A549 (cell line): Measurements from ENCODE around the gene TNF. TPM values are rescaled to one million over a fixed set of nuclear protein-coding genes. Genes with fewer than 3 reads are reported as not detected.

Experiments used
- ATAC-seq, 2 experiments: fragments of 200-7000 bp in 1 of 2; fragments of >200 bp in 1 of 2; cut with Nextera tagmentation in 1 of 2; cut with Tn5 transposase in 1 of 2; 3 replicates each; pipeline versions ENCODE4 v1.8.0 to v1.9.1; 2018 to 2020; ENCODE audit warnings: mild to moderate bottlenecking in 1 of 2, moderate library complexity in 1 of 2
- CTCF ChIA-PET: fragments of 300-600 bp; sonication (Branson Sonifier 250); formaldehyde crosslinking; extraction: SDS; loops from one replicate; lab custom pipeline; 2021; ENCODE audit warnings: antibody characterized with exemption, inconsistent platforms; lab: Yijun Ruan, JAX
- POLR2A ChIA-PET: fragments of 350-600 bp; formaldehyde crosslinking; extraction: SDS; loops from one replicate; lab custom pipeline; 2021; ENCODE audit warnings: antibody characterized with exemption, inconsistent platforms; lab: Yijun Ruan, JAX
- DNase-seq, 2 experiments: peaks; one replicate each; pipeline versions ENCODE4 v3.0.0 to v3.0.0-alpha.2; 2011 to 2016; ENCODE audit warnings: low read depth in 1 of 2, low spot score in 1 of 2
- FAIRE-seq: peaks from 2 replicates; lab custom pipeline; 2011; peaks lifted over from hg19 to GRCh38; lab: Jason Lieb, UNC
- H3K27ac ChIP-seq, 2 experiments: fragments of >200 bp; sonication (Bioruptor Twin); formaldehyde crosslinking; 3 replicates each; pipeline ENCODE4 v1.5.1; 2016 to 2017
- H3K4me1 ChIP-seq: fragments of >200 bp; sonication (Bioruptor Twin); formaldehyde crosslinking; 3 replicates; pipeline ENCODE4 v1.6.1; 2016
- H3K4me2 ChIP-seq: fragments of >200 bp; sonication (Bioruptor Twin); formaldehyde crosslinking; 3 replicates; pipeline ENCODE4 v1.6.1; 2016
- H3K4me3 ChIP-seq: fragments of >200 bp; sonication (Bioruptor Twin); formaldehyde crosslinking; 3 replicates; pipeline ENCODE4 v1.5.1; 2016
- H3K9me3 ChIP-seq: fragments of >200 bp; sonication (Bioruptor Twin); formaldehyde crosslinking; 3 replicates; pipeline ENCODE4 v1.6.1; 2016
- CBX2 ChIP-seq: fragments of 200-600 bp; sonication (generic); IDR thresholded peaks from 2 replicates; pipeline ENCODE4 v1.6.1; 2016; ENCODE audit warnings: low read depth, mild to moderate bottlenecking, borderline replicate concordance
- CBX8 ChIP-seq: fragments of 200-600 bp; sonication (generic); IDR thresholded peaks from 2 replicates; pipeline ENCODE4 v1.6.1; 2016
- HDAC2 ChIP-seq: fragments of 200-600 bp; sonication (generic); IDR thresholded peaks from 2 replicates; pipeline ENCODE4 v1.6.1; 2016
- HOXA7 ChIP-seq: fragments of 250-450 bp; sonication (Bioruptor Pico); IDR thresholded peaks from 2 replicates; pipeline ENCODE4 v1.5.0; 2020; ENCODE audit warnings: mild to moderate bottlenecking, moderate library complexity
- HOXB5 ChIP-seq: fragments of 250-450 bp; sonication (Bioruptor Pico); IDR thresholded peaks from 2 replicates; pipeline ENCODE4 v1.5.0; 2020; ENCODE audit warnings: mild to moderate bottlenecking, moderate library complexity
- POLR2A ChIP-seq: IDR thresholded peaks from 2 replicates; pipeline ENCODE4 v1.6.1; 2012; ENCODE audit warnings: mild to moderate bottlenecking, low read length
- WGBS: methylation state at CpG from one replicate; pipeline ENCODE4 v1.1.6; 2017; ENCODE audit errors: missing lambda C conversion rate; 5-methylcytosine and 5-hydroxymethylcytosine counted together
- polyA plus RNA-seq, 4 experiments: library from polyadenylated mRNA; depleted of rRNA in 3 of 4; stranded (reverse); fragments of >200 nt; fragmentation: RNase III in 1 of 4; extraction: RNeasy Plus Mini Kit Qiagen cat#74134 plus additional on column Dnase treatment in 1 of 4; gene quantifications; 2 replicates in 3 of 4; 3 replicates in 1 of 4; pipeline ENCODE4 v1.2.3, GENCODE V29; 2011 to 2017
- TF ChIP-seq, protein P1 (sequence below): fragments of 200-600 bp; sonication (generic); IDR thresholded peaks from 2 replicates; pipeline ENCODE4 v1.6.1; 2016; ENCODE audit warnings: antibody characterized with exemption, mild to moderate bottlenecking, moderate library complexity
- TF ChIP-seq, protein P2 (sequence below): fragments of >200 bp; sonication (Bioruptor Twin); formaldehyde crosslinking; IDR thresholded peaks from 3 replicates; pipeline ENCODE4 v1.5.1; 2016
- TF ChIP-seq, protein P3 (sequence below): fragments of 150-350 bp; IDR thresholded peaks from 2 replicates; pipeline ENCODE4 v1.6.1; 2014; ENCODE audit warnings: low read depth, mild to moderate bottlenecking, low read length

TNF gene
- polyA plus RNA-seq, 2 of the 4 experiments (the other 2 are of a cell fraction) = not detected

GRCh38 chr6:31614075-31614619, 38.8 kb downstream of the TNF start (continued):
- TF ChIP-seq, protein P1, sequence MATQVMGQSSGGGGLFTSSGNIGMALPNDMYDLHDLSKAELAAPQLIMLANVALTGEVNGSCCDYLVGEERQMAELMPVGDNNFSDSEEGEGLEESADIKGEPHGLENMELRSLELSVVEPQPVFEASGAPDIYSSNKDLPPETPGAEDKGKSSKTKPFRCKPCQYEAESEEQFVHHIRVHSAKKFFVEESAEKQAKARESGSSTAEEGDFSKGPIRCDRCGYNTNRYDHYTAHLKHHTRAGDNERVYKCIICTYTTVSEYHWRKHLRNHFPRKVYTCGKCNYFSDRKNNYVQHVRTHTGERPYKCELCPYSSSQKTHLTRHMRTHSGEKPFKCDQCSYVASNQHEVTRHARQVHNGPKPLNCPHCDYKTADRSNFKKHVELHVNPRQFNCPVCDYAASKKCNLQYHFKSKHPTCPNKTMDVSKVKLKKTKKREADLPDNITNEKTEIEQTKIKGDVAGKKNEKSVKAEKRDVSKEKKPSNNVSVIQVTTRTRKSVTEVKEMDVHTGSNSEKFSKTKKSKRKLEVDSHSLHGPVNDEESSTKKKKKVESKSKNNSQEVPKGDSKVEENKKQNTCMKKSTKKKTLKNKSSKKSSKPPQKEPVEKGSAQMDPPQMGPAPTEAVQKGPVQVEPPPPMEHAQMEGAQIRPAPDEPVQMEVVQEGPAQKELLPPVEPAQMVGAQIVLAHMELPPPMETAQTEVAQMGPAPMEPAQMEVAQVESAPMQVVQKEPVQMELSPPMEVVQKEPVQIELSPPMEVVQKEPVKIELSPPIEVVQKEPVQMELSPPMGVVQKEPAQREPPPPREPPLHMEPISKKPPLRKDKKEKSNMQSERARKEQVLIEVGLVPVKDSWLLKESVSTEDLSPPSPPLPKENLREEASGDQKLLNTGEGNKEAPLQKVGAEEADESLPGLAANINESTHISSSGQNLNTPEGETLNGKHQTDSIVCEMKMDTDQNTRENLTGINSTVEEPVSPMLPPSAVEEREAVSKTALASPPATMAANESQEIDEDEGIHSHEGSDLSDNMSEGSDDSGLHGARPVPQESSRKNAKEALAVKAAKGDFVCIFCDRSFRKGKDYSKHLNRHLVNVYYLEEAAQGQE = no peak

GRCh38 chr6:31614684-31615578, 39.6 kb downstream of the TNF start, which contains the start of gene AIF1:
Gene AIF1, plus strand, starts transcription at chr6:31615234. Its CDS starts 96 bp downstream, at chr6:31615330.
- Histone ChIP-seq H3K27ac (no peak within 1 kb of the TSS), H3K4me3 (no peak within 1 kb of the TSS), H3K4me2 (no peak within 1 kb of the TSS), H3K4me1 (peaks cover 4% of the 10 kb centered on the region; the same call in 2 of the 3 replicates), H3K9me3 (no peaks in the 10 kb centered on the region)
- FAIRE-seq (no peak), ATAC-seq (no peak), DNase-seq (no peak)
- TF ChIP-seq, protein P1 = no peak
- TF ChIP-seq HDAC2 (no peak), POLR2A (no peak), HOXB5 (CRISPR knock-in tag) (no peak), CBX8 (no peak), CBX2 (no peak)
- 81% methylated on average over 6 of the region's 6 CpGs for WGBS
- CTCF ChIA-PET = interaction anchor here (0.9 to 2.6 kb wide), 3 partner anchors 16 to 69 kb away, joined by 4 to 19 read pairs (median 5); partner anchors contain the start of gene ATP6V1G2
- POLR2A ChIA-PET = no interaction called here

GRCh38 chr6:31615748-31616147, 40.4 kb downstream of the TNF start:
- Histone ChIP-seq H3K9me3 (no peaks in the 10 kb centered on the region), H3K27ac (no peak overlapping the region), H3K4me1 (peaks cover 4% of the 10 kb centered on the region; the same call in 2 of the 3 replicates), H3K4me3 (no peak overlapping the region), H3K4me2 (no peak overlapping the region)
- POLR2A ChIA-PET = interaction anchor here (0.5 kb wide), 1 partner anchor 23 kb away, joined by 4 read pairs; no protein-coding TSS in a partner anchor
- DNase-seq (no peak), ATAC-seq (no peak), FAIRE-seq (no peak)
- CTCF ChIA-PET = interaction anchor here (0.9 to 2.0 kb wide), 2 partner anchors 17 to 69 kb away, joined by 4 to 5 read pairs; partner anchors contain the start of gene ATP6V1G2
- TF ChIP-seq, protein P2, sequence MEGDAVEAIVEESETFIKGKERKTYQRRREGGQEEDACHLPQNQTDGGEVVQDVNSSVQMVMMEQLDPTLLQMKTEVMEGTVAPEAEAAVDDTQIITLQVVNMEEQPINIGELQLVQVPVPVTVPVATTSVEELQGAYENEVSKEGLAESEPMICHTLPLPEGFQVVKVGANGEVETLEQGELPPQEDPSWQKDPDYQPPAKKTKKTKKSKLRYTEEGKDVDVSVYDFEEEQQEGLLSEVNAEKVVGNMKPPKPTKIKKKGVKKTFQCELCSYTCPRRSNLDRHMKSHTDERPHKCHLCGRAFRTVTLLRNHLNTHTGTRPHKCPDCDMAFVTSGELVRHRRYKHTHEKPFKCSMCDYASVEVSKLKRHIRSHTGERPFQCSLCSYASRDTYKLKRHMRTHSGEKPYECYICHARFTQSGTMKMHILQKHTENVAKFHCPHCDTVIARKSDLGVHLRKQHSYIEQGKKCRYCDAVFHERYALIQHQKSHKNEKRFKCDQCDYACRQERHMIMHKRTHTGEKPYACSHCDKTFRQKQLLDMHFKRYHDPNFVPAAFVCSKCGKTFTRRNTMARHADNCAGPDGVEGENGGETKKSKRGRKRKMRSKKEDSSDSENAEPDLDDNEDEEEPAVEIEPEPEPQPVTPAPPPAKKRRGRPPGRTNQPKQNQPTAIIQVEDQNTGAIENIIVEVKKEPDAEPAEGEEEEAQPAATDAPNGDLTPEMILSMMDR = no peak
- TF ChIP-seq HOXA7 (CRISPR knock-in tag) = no peak
- no peak for TF ChIP-seq POLR2A
- TF ChIP-seq, protein P3, sequence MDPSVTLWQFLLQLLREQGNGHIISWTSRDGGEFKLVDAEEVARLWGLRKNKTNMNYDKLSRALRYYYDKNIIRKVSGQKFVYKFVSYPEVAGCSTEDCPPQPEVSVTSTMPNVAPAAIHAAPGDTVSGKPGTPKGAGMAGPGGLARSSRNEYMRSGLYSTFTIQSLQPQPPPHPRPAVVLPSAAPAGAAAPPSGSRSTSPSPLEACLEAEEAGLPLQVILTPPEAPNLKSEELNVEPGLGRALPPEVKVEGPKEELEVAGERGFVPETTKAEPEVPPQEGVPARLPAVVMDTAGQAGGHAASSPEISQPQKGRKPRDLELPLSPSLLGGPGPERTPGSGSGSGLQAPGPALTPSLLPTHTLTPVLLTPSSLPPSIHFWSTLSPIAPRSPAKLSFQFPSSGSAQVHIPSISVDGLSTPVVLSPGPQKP = no peak
- WGBS = 78% methylated on average over 7 of the region's 7 CpGs
